Activated CD4-positive, alpha-beta T cell treated with anti-CD3 and anti-CD28 coated beads, Interleukin-2, amount 50 U/mL, for 48 hours (primary cell): ENCODE results near the gene MTUS2.
"Not testable (repeated sequence)": the region's sequence is repeated elsewhere in the genome, so short reads cannot be mapped to it uniquely, and the experiment has no call there.

Experiments used
- DNase-seq, 2 experiments: peaks; one replicate each; pipeline ENCODE4 v3.0.0-alpha.2; 2020

The MTUS2 gene

GRCh38 chr13:29339386-29340272 lies 519.5 kb downstream of the MTUS2 start:
- no peak for DNase-seq

DNA sequence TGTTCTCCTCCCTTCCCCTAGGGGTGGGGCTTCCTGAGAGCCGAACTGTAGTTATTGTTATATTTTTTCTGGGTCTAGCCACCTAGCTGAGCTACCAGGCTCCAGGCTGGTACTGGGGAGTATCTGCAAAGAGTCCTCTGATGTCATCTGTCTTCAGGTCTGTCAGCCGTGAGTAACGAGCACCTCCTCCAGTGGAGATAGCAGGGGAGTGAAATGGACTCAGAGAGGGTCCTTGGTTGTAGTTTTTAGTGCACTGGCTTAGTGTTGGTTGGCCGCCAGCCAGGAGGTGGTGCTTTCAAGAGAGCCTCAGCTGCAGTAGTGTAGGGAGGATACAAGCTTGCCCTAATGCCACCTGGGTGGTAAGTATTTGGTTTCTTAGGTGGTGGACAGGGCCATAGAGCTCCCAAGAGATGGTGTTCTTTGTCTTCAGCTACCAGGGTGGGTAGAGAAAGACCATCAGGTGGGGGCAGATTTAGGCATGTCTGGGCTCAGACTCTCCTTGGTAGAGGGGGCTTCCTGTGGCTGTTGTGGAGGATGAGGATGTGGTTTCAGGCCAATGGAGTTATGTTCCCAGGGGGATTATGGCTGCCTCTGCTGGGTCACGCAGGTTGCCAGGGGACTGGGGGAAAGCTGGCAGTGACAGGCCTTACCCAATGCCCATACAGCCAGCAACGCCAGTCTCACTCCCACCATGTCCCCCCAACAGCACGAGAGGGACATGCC lies 525.9 kb downstream of the MTUS2 start:
- not testable (repeated sequence) for DNase-seq

DNA sequence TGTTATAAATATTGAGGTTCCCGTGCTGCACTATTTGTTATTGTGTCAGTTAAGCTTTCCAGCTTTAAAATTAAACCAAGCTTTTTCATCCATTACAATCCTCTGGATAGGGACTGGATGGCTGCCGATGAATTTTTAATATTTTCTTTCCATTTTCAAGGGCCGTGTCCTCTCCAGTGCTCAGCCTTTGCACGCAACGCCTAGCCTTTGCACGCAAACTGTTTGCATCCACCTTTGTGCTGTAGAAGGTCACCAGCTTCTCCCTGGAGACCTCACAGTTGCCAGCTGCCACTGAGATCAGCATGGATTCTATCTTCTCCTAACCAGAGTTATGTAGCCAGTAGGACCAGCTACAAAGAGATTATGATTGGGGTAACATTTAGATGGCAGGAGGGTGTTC lies 534.9 kb downstream of the MTUS2 start:
- DNase-seq, result no peak

DNA sequence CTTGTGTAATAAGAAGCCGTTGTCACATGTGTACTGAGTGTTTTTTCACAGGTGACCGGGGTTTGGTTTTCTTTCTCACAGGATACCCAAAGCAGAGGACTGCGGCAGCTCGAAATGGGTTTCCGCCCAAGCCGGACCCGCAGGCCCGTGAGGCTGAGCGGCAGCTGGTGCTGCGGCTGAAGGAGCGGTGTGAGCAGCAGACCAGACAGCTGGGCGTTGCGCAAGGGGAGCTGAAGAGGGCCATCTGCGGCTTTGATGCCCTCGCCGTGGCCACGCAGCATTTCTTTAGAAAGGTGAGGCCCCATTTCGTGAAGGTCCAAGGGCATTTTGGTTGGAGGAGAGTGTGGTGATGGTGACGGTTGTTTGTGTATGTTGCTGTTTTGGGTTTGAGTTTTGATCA lies 539.0 kb downstream of the MTUS2 start:
- DNase-seq, result no peak

DNA sequence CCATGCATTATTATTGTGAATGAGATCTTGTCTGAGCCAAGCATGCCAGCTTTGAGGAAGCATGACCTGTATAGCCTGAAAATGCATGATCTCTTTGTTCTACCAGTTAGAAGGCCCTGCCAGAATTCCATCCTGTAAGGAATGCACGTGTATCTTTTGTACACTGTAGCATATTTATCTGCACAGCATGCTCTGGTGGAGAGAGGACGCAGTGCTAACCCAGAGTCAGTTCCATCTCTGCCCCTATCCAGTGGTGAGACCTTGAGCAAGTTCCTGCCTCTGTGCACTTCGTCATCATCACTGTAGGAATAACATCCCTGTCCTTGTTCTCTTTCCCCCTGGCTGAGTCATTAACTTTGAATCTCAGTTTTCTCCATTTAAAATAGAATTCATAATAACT lies 541.6 kb downstream of the MTUS2 start:
- no peak for DNase-seq

- DNase-seq, result peak; percentile 20 to 41
Measured at GRCh38 chr13:29362849-29363604, 542.9 kb downstream of the MTUS2 start.

DNA sequence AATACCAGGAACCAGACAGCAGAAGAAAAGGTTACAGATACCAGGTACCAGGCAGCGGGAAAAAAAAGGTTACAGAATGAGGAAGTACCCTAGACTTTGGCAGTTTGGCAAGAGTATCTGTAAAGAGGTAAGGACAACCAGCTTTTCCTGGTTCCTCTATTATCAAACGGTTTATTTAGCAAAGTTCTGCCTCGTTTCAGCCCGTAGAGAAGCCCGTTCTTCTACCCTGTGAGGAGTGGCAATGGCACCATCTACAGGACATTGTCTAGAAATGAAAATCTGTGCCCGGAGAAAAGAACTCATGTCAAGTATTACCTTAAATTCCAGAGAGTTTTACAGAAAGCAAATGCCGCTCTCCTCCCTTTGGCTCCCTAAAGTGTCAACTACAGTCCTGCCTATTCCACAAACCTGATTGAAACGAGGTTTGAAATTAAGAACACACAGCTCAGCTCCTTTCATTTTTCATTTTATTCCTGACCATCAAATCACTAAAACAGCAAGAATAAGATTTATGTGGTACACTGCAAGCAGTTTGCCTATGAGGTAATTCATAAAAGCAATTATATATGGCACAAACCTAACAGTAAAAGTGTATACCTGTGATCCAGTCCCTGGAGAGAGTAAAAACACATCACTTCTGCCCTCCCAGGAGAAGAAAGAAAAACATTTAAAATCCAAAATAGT lies 549.1 kb downstream of the MTUS2 start:
- DNase-seq, result no peak

DNA sequence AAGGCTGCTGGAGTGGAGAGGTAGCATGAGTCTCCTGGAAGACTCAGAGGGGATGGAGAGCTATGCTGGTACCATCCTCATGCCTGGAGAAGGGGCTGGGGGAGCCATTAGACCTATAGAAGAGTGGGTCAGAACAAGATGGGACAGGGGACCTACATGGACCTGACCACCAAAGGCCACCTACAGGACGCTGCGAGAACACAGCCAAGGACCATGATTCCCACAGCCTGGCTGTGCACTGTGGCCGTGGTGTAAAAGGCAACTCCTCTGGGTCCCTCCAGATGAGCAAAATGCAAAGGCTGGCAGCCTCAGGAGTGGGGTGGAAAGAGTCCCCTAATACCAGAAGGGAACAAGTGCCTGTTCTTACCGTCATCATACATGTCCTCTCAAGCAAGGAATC lies 559.1 kb downstream of the MTUS2 start:
- no peak for DNase-seq

GRCh38 chr13:29379865-29380264 lies 559.7 kb downstream of the MTUS2 start:
- no peak for DNase-seq

DNA sequence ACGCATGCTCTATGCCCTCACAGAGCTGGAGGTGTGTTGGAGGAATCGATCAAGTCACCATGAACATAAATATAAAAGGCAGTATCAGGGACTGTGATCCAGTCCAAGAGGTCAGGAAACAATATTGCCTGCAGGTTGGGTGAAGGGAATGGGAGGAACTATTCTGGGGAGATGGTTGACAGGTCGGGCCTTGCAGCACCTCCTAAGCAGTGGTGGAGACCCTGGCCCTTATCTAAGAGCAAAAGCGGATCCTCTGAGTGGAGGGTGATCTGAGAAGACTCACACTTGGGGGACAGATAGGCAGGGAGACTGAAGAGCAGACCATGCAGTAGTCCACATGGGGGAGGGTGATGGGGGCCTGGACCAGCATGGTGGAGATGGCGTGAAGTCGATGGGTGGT lies 561.9 kb downstream of the MTUS2 start:
- no peak for DNase-seq

GRCh38 chr13:29383476-29383875 lies 563.3 kb downstream of the MTUS2 start:
- DNase-seq, result no peak

DNA sequence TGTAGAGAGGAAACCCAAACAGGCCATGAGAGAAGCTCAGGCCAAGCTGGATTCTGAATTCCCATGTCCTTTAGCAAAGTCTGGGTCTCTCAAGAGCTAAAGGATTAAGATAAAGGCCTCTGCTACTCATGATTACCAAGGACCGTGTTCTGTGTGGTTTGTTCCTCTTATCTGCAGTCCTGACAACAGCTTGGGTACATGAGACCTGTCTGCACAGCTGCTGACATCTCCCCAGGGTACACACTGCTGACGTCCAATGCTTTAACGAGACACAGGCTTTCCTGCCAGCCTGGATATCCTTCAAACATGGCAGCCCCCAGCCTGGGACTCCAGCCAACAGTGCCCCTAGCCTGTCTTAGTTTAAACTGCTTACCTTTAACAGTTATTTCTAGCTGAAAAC lies 564.3 kb downstream of the MTUS2 start:
- no peak for DNase-seq

DNA sequence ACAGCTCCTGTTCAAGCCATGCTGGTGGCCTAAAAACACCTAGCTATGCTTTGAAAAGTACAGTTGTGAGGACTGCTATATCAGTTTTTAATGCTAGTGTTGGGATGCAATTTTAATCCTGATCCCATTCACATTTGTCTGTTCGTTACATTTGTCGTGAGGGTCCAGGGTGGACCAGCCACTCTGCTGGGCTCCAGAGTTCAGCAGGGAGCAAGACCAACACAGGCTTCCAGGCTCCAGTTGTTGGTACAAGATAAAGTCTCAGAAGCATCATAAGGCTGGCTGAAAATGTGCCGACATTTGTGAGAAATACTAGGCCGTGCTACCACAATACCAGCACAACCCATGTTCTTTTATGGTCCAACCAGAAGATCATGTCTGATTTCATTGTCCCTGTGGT lies 564.7 kb downstream of the MTUS2 start:
- DNase-seq, result no peak

- no peak for DNase-seq
Measured at GRCh38 chr13:29386246-29386645, 566.1 kb downstream of the MTUS2 start.

GRCh38 chr13:29390598-29390997 lies 570.5 kb downstream of the MTUS2 start:
- DNase-seq, result not testable (repeated sequence)

GRCh38 chr13:29396446-29396845 lies 576.3 kb downstream of the MTUS2 start:
- DNase-seq, result no peak

DNA sequence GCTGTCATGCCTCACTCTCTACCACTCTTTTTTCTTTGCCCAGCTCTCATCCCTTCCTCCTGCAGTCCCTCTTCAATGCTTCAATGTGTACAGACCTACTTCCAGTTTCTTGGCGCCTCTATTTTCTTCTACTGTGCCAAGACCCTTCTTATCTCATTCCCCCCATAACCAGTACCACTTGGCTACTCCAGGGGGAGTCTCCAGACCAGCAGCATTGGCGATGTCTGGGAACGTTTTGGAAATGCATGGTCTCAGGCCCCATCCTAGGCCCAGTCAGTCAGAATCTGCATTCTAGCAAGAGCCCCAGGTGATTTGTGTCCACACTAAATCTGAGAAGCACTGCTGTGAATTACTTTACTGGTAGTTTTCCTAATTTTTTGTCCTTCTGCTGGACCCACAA lies 577.1 kb downstream of the MTUS2 start:
- DNase-seq, result no peak

DNA sequence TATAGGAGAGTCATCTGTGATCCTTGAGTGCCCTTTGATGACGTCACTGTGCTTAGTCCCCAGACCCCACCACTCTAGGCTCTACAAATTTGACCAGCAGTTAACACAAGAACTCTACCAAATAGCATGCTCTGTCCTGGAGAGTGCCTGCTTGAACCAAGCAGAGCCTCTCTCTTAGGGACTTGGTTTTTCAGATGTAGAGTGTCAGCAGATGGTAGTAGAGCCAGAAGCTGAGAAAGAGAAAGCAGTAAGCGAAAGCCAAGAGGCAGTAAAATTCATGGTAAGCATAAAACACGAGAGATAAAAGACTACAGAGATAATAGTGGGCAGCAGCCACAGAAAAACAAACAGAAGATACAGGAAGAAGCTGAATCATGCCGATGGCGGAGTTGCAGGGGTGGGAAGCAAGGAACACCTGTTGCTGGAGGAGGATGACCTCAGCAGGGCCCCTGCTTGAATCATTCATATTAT lies 582.1 kb downstream of the MTUS2 start:
- DNase-seq, result no peak

DNA sequence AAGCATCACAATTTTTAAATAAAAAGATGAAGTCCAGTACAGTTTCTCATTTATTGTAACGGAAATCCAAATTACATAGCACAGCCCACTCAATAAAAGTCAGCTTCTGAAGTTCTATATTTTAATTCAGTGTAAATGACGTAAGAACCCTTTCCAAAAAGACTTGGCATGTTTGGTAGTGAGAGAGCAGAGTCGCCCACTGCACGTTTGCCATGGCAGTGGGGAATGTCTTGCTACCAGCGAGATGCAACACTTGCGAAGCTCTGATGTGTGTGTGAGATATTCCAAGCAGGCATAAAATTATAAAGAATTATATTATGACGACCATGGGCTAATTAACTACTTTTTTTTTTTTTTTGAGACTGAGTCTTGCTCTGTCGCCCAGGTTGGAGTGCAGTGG lies 585.3 kb downstream of the MTUS2 start:
- DNase-seq, result no peak

DNA sequence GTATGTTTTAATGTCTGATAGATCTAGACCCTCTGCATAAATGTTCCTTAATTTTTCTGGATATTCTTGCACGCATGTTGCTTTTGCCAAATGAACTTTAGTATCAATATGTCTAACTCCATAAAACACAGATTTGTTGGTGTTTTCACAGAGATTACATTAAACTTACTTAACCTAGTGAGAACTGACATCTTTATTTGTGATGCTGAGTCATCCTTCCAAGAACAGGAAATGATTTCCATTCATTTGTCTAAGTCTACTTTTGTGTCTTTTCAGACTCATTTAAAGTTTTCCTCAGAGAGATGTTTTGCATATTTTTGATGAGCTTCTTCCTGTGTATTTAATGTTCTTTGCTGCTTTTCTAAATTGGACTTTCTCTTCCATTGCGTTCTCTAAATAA lies 591.3 kb downstream of the MTUS2 start:
- no peak for DNase-seq

- DNase-seq, result no peak
Measured at GRCh38 chr13:29418026-29418425, 597.9 kb downstream of the MTUS2 start.

DNA sequence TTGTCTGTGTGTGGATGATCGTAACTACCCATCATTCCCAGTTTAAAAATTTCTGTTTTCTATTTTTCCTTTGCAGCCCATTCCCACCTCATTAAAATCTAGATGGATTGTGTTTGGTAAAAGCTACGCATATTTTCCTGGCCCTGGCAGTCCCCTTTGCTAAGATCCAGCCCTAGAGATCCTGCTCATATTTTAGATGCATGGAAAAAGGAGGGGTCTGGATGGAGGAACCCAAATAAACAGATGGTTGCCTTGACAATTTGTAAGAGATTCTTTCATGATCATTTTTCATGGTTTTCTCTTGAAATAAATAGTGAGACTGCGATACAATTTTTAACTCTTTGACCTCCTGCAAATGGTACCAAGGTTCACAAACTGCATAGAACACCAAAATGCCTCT lies 601.0 kb downstream of the MTUS2 start:
- no peak for DNase-seq

GRCh38 chr13:29422015-29422414 lies 601.9 kb downstream of the MTUS2 start:
- no peak for DNase-seq
